HG02938 (cell line): Measurements from ENCODE around the gene C10orf143.
"Not testable (repeated sequence)": the region's sequence is repeated elsewhere in the genome, so short reads cannot be mapped to it uniquely, and the experiment has no call there.

ENCODE experiments used
- ATAC-seq: cut with Tn5 transposase; IDR thresholded peaks from one replicate; pipeline ENCODE4 v1.9.1; 2021; ENCODE audit warnings: mild to moderate bottlenecking, moderate library complexity; ENCODE audit not compliant: unreplicated experiment

Gene C10orf143

GRCh38 chr10:130110246-130111112, at the start of gene C10orf143:
C10orf143 (minus strand) TSS chr10:130110830; CDS start chr10:130110772, 58 bp downstream.
- peak; percentile 77 for ATAC-seq

- ATAC-seq = no peak
Measured at GRCh38 chr10:130159192-130159794, 48.7 kb upstream of the C10orf143 start.

- no peak for ATAC-seq
Measured at GRCh38 chr10:130146042-130146441, 35.4 kb upstream of the C10orf143 start.

GRCh38 chr10:130141878-130142277, 31.2 kb upstream of the C10orf143 start:
- peak; percentile 80 for ATAC-seq

- peak; percentile 24 for ATAC-seq
Measured at GRCh38 chr10:130141460-130141859, 30.8 kb upstream of the C10orf143 start.

- ATAC-seq = no peak
Measured at GRCh38 chr10:130141038-130141437, 30.4 kb upstream of the C10orf143 start.

GRCh38 chr10:130140425-130140824, 29.8 kb upstream of the C10orf143 start:
- ATAC-seq = peak; percentile 18

- no peak for ATAC-seq
Measured at GRCh38 chr10:130138479-130138866, 27.8 kb upstream of the C10orf143 start.

GRCh38 chr10:130137659-130138478, 27.2 kb upstream of the C10orf143 start:
- ATAC-seq = no peak

GRCh38 chr10:130137090-130137448, 26.4 kb upstream of the C10orf143 start:
- no peak for ATAC-seq

GRCh38 chr10:130136226-130137089, 25.8 kb upstream of the C10orf143 start, which contains the start of gene GLRX3:
GLRX3 (plus strand) TSS chr10:130136391; CDS start chr10:130136421, 30 bp downstream.
- ATAC-seq = peak; percentile 77

GRCh38 chr10:130135676-130136225, 25.1 kb upstream of the C10orf143 start:
- ATAC-seq = peak; percentile 24

GRCh38 chr10:130128922-130129321, 18.3 kb upstream of the C10orf143 start:
- ATAC-seq = no peak

GRCh38 chr10:130128062-130128781, 17.6 kb upstream of the C10orf143 start:
- no peak for ATAC-seq

GRCh38 chr10:130127364-130128061, 16.9 kb upstream of the C10orf143 start:
- peak; percentile 87 for ATAC-seq

GRCh38 chr10:130121486-130122079, 11.0 kb upstream of the C10orf143 start:
- ATAC-seq = no peak

GRCh38 chr10:130117535-130117934, 6.9 kb upstream of the C10orf143 start:
- not testable (repeated sequence) for ATAC-seq

- ATAC-seq = not testable (repeated sequence)
Measured at GRCh38 chr10:130116942-130117341, 6.3 kb upstream of the C10orf143 start.
